Frontal cortex (tissue), 4 donors: ENCODE measurements around the gene VSNL1. TPM values are rescaled to one million over a fixed set of nuclear protein-coding genes. Genes with fewer than 3 reads are reported as not detected.

Source experiments
- DNase-seq, 2 donors: peaks; one replicate each; pipeline ENCODE4 v3.0.0; 2012; ENCODE audit warnings: low spot score in 2 of 2
- FAIRE-seq: peaks from 2 replicates; lab custom pipeline; 2012; peaks lifted over from hg19 to GRCh38; lab: Jason Lieb, UNC
- total RNA-seq: library from RNA; depleted of rRNA; stranded (reverse); fragments of >200 nt; gene quantifications from one replicate; pipeline ENCODE4 v1.2.3, GENCODE V29; 2014
- donor health status: control.
- donor health status: control.
- donor health status: control.

The VSNL1 gene
- total RNA-seq, 1 donor from 2014 or later: 24.5 TPM

DNA sequence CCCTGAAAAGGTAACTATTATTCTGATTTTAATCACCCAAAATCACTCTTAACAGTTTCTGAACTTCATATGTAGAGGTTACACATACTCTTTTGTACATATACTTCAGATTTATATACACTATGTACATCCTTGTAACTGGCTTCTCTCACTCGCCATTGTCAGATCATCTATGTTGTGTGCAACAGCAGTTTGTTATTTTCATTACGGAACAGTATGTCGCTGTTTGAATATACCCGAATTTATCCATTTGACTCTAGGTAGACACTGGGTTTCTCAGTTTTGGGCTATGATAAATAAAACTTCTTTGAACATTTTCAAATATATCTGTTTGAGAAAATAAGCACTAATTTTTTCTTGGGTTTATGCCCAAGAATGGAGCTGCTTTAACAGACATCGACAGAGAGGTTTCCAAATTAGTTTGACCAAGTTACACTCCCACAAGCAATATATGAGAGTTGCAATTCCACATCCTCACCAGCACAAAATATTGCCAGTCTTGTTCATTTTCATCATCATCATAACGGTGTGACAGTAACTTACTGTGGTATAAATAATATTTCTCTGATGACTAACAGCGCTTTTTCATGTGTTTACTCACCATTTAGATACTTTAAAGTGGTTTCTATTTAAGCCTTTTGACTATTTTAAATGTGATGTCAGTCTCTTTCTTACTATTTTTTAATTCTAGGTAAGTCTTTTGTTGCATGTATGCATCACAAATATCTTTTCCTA, 132.3 kb downstream of the VSNL1 start:
- DNase-seq: no peak
- FAIRE-seq: no peak

DNA sequence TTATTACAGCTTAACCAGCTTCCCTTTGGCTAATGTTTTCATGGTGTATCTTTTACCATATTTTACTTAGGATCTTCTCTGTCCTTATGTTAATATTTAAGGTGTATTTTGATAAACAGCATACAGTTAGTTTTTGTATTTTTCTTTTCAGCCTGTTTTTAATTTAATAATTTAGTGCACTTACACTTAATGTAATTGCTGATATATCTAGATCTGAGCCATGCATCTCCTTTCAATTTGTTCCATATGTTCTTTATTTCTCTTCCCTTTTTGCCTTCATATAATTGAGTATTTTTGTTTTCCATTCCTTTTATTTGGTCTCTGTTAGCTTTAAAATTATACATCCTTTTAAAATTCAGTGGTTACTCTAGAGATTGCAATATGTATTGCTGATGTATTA, 134.3 kb downstream of the VSNL1 start:
- DNase-seq (no peak), FAIRE-seq (no peak)

DNA sequence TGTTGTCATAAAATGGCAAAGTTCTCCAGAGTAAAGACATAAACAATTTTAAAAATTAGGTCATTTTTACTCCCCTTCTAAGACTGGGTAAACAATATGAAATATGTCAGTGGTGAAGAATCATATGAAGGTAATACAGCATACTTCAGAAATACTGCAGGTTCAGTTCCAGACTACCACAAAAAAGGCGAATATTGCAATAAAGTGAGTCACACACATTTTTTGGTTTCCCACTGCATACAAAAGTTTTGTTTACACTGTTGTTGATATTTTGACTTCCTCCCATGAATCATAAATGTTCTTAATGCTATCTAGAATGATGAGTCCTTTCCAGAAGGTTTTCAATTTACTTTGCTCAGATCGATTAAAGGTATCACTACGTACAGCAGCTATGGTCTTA, 139.6 kb downstream of the VSNL1 start:
- DNase-seq (no peak), FAIRE-seq (no peak)

DNA sequence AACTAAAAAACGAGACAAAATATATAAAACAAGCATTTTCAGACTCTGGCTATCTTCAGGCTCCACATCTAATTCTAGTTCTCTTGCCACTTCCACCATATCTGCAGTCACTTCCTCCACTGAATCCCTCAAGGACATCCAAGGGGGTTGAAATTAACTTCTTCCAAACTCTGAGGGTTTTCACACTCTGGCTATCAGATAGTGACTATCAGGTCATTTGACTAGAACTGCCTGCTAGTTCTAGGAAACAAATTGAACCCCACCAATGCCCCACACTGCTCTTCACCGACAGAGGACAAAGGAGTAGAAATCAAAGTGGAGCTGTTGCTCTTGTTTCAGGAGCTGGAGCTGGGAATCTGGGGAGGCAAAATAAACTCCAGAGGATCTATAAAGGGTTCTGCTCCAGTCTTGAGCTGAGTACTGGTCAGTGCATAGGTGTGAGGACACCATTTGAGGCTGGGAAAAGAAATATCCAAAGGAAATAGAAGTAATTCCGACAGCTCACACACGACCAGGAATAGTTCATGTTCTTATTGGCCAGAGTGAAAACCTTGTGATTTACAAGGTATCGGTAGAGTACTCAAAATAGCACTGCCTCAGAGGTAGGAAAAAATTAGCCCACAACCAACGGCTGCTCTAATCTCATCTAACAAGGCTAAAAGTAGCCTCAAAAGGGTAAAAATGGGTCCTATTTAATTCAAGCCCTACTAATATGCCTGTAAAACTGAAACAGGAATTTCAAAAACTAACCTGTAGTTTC, 141.8 kb downstream of the VSNL1 start:
- DNase-seq (no peak), FAIRE-seq (no peak)

DNA sequence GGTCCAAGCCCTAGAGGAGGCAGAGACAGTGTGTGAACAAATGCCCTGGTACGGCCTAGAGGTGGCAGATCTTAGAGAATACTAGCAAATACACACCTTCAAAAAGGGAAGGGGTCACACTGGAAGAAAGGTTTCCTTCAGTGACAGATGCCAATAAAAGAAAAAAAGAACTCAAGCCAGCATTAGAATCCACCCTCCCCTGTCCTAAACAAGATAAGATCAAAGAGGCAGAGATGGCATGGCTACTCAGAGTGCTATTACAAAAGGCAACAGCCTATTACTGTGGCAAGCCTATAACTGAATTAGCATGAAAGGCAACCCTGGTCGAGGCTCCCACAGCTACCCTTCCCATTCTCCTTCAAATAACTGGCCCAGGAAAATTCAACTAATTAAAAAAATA, 143.5 kb downstream of the VSNL1 start:
- FAIRE-seq (no peak), DNase-seq (no peak)

DNA sequence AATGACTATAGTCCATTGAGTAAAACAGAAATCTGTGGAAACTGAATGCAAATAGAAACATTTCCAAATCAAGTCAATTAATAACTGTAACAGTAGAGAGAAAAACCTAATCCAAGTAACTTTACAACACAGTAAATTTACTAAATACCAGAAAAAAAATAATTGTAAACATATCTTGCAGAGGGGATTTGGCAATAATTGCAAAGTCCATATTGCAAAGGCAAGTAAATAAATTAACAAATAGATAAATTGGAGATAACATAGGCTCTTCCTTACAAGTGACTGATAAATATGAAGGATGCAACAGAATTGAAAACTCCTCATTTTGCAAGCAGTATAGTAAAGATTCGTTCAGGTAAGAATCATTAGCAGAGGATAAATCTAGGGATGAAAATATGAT, 148.1 kb downstream of the VSNL1 start:
- DNase-seq (no peak), FAIRE-seq (no peak)

DNA sequence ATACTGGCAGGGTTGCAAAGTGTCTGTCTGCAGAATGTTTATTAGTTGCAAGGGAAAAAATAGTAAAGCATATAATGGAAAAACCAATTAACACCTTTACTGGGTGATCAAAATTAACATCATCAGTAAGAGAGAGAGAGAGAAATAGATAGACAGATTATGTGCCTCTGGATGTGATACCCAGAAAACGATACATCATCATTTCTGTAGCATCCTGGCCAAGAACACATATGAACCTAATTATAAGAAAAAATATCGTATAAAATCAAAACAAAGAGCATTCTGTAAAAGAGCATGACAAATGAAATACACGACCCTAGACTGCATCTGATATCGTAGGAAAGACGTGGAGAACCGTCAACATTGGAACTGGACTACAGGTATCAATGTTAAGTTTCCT, 148.5 kb downstream of the VSNL1 start:
- no peak for FAIRE-seq
- DNase-seq: no peak

DNA sequence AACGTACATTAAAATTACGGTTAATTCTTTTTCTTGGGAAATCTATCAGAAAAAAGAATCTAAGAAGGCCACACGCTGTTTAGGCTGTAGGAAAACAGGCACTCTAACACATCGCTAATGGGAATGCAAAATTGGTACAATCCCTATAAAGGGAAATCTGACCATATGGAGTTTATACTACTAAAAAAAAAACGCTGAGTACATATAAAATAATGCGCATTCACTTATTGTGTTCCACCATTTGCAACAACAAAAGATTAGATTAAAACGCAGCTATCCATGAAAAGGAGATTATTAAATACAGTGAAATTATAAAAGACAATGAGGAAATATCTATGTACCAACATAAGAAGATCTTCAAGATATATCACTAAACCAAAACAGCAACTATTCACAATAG, 150.3 kb downstream of the VSNL1 start:
- FAIRE-seq: no peak
- no peak for DNase-seq

Other genes with a start within 250 kb of the VSNL1 start
- 0.82 TPM for gene RAD51AP2, start 22.3 kb upstream of the VSNL1 start, total RNA-seq
- 35.5 TPM for gene SMC6, start 213.1 kb downstream of the VSNL1 start, total RNA-seq
- 5.3 TPM for gene GEN1, start 213.4 kb downstream of the VSNL1 start, total RNA-seq